HG03097 (cell line): ENCODE data around the gene ATP9A.
"Not testable (repeated sequence)": the region's sequence is repeated elsewhere in the genome, so short reads cannot be mapped to it uniquely, and the experiment has no call there.

ENCODE experiments used
- ATAC-seq: cut with Tn5 transposase; IDR thresholded peaks from one replicate; pipeline ENCODE4 v1.9.1; 2021; ENCODE audit not compliant: unreplicated experiment, low FRiP score

ATP9A gene

DNA sequence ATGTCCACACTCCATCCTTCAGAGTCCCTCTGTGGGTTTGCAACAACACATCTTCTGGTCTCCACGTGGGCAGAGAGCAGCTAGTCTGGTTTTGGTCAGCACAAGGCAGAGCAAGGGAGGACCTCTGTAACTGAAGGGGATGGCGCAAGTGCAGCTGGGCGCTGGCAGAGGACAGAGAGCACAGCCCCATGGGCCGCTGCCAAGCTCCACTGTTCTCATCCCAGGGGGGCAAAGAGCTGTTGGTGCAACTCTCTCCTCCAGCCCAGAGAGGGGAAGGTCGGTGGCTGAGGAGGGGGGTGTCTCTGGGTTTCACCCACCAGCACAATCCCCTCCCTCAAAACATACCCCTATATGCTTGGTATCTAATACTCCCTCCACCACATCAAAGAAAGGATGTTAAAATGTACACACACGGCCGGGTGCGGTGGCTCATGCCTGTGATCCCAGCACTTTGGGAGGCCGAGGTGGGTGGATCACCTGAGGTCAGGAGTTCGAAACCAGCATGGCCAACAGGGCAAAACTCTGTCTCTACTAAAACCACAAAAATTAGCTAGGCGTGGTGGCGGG, 9.1 kb downstream of the ATP9A start:
- no peak for ATAC-seq

DNA sequence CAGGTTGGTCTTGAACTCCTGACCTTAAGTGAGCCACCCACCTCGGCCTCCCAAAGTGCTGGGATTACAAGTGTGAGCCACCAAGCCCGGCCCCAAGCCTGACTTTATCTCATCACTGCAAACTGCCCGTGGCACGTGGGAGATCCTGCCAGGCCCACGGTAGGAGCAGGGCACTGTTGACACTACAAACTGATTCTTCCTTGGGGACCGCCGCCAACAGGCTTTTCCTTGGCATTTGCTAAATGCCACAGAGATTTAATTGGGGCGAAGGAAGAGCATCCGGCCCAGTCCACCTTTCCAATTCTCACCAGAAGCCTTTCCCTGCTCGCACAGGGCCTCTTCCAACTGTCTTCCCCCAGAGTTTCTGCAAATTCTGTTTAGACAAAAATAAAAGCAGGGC, 11.0 kb downstream of the ATP9A start:
- no peak for ATAC-seq

DNA sequence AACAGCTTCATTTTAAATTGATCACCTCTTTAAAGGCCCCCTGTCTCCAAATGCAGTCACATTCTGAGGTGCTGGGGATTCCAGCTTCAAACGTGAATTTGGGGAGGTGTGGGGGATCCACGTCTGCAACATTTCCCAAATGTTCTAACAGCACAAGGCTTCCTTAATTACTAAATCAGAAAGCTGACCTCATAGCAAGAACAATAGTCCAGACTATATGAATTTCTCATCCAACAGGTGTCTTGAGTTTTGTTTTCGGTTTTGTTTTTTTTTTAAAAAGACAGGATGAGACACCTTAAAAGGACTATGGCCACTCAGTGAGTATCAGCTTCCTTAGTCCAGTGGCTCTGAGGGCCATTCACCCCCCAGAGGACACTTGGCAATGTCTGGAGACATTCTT, 11.5 kb downstream of the ATP9A start:
- ATAC-seq, result no peak

DNA sequence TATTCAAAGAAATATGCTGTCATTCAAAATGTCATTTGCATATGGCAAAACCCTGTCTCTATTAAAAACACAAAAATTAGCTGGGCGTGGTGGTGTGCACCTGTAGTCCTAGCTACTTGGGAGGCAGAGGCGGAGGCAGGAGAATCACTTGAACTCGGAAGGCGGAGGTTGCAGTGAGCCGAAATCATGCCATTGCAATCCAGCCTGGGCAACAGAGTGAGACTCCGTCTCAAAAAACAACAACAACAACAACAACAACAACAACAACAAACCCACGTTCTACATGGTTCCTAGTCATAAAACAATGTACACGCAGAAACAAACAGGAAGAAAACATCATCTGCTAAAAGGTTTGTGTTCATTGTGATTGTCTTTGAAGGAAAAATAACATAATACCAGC, 15.0 kb downstream of the ATP9A start:
- not testable (repeated sequence) for ATAC-seq

DNA sequence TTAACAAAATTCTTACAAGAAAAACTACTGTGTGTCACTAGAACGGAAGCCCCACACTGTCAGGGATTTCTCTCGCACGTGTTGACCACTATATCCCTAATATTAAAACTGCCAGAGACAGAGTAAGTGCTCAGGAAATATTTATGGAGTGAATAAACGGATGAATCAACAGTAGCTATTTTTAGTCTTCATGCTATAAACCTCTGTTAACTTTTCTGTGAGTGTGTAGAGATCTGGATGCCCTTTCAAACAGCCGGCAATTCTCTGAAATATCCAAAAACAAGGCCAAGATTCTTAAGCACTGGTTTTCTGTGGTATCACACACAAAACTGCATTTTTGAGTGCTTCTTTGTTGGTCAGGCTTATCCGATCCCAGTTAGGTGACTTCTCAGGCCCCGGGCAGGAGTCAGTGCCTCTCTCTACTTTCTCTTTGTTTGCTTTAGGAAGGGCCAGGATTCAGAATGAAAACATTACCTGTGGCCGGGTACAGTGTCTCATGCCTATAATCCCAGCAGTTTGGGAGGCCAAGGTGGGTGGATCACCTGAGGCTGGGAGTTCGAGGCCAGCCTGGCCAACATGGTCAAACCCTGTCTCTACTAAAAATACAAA, 15.7 kb downstream of the ATP9A start:
- no peak for ATAC-seq

DNA sequence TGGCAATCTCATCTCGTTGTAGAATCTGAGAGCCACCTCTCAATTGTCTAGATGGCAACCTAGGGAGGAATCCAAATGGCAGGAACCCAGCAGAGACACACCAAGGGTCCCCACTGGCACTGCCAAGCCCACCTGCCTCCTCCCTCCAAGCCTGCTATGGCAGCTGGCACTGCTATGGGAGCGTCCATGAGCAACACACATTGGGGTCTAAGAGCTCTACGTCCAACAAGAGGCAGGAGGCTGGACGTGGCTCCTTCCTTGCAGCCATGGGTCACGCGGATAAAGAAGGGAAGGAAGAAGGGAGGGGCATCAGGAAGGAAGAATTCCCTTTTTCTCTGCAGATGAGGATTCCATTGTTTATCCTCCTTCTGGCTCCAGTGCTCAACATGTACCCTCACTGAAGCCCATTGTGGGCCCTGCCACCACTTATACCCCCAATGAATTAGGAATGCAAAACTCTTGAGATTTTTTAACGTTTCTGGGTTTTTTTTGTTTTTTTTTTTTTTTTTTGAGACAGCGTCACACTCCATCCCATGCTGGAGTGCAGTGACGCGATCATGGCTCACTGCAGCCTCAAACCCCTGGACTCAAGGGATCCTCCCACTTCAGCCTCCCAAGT, 17.3 kb downstream of the ATP9A start:
- ATAC-seq, result no peak

DNA sequence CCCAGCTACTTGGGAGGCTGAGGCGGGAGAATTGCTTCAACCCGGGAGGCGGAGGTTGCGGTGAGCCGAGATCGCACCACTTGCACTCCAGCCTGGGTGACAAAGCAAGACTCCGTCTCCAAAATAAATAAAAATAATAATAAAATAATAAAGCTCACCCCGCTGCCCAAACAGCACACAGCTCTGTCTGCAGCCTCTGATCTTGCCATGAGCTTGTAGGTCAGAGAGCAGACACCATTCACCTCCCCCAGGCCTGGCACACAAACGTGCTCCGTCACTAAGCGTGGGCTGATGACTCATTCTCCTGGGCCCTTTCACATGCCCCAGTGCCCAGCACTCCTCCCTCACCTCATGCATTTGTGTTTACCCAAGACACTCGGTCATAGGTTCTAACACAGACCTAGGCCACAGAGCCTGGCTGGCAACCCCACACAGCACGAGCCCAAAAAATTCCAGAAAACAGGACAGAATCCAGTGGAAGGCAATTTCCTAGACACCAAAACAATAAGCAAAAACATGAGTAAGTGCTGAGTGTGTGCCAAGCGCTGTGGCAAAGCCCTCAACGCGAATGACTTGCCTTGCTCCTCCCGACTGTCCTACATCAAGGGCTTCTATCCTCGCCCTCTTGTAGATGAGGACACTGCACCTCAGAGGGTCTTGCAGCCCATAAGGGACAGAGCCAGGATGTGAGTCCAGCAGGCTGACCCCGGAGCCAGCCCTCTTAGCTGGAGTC, 18.0 kb downstream of the ATP9A start:
- ATAC-seq, result no peak

DNA sequence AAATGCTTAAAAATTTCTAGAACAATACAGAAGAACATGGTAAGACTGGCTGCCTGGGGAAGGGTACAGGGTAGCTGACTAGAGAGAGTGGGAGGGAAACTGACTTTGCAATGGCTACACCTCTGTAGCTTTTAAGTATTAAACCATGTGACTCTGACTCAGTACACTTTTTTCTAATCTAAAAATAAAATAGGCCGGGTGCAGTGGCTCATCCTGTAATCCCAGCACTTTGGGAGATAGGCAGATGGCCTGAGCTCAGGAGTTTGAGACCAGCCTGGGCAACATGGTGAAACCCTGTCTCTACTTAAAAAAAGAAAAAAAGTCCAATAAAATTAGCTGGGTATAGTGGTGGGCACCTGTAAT, 18.5 kb downstream of the ATP9A start:
- ATAC-seq, result no peak

DNA sequence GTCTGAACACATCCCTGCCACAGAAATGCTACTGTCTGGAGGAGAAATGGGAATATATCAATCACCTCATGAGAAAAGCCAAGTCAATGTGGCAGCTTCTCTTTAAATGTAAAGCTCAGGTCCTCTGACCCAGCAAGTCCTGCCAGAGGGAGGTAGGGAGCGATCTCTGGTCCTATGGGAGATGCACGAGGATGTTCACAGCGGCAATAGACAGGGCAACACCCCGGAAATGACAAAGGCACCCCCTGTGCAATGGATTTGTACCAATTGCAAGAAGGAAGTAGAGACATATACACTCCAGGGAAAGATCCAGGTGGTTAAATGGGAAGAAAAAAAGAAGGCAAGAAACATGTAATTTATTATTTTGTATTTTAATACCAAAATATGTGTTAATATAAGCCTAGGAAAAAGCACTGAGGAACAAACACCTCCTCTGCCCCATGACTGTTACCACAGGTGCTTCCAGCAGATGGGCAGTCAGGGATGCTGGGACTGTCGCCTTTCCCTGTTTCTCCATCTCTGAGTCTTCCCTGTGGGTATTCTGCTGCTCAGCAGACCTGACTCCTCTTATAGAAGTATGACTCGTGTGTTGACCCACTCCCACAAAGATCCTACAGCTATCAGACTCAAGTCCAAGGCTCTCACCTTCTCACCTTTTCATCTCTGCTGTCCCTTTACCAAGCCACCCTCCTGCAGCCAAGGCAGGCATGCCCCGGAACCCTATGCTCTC, 20.8 kb downstream of the ATP9A start:
- no peak for ATAC-seq

DNA sequence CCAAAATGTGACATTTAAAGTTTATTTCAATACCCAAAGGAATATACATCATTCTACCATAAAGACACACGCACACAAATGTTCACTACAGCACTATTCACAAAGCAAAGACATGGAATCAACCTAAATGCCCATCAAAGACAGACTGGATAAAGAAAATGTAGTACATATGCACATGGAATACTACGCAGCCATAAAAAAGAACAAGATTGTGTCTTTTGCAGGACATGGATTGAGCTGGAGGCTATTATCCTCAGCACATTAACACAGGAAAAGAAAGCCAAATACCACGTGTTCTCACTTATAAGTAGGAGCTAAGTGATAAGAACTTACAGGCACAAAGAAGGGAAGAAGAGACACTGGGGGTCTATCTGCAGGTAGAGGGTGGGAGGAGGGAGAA, 22.4 kb downstream of the ATP9A start:
- ATAC-seq, result no peak

DNA sequence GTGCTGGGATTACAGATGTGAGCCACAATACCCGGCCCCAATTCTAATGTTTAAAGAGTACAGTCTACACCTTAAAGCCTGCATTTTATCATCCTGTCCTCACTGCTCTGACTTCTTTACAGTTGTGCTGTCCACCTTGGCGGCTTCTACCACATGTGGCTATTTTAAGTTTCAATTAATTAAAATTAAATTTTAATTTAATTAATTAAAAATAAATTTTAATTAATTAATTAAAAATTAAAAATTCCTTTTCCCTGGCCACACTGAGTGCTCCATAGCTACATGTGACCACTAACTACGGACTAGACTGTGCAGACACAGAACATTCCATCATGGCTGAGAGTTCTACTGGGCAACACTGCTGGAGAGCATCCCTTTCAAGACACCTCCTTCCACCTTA, 27.4 kb downstream of the ATP9A start:
- ATAC-seq, result no peak

DNA sequence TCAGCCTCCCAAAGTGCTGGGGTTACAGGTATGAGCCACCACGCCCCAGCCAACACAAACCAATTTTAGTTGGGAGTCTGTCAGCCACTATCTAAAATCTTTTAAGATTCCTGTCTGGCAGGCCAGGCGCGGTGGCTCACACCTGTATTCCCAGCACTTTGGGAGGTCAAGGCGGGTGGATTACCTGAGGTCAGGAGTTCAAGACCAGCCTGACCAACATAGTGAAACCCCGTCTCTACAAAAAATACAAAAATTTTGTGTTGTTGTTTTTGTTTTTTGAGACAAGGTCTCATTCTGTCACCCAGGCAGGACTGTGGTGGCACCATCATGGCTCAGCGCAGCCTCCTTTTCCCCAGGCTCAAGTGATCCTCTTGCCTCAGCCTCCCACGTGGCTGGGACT, 27.9 kb downstream of the ATP9A start:
- ATAC-seq, result not testable (repeated sequence)

DNA sequence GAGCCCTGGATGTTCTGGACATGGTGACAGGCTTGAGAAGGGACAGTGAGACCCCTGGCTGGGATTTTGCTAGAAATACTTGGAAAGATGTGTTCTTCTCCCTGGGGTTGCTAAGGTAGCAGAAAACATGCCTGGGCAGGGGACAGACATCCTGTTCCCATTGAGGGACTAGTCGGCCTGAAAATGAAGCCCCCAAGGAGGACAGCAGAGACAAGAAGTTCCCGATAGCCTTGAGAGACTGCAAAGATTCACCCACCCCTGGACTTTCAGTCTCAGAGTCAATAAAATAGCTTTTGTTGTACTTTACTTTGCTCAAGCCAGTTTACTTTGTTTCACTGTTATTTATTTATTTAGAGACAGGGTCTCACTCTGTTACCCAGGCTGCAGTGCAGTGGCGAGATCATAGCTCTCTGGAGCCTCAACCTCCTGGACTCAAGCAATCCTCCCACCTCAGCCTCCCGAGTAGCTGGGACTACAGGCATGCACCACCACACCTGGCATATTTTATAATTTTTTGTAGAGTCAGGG, 28.4 kb downstream of the ATP9A start:
- ATAC-seq, result no peak

DNA sequence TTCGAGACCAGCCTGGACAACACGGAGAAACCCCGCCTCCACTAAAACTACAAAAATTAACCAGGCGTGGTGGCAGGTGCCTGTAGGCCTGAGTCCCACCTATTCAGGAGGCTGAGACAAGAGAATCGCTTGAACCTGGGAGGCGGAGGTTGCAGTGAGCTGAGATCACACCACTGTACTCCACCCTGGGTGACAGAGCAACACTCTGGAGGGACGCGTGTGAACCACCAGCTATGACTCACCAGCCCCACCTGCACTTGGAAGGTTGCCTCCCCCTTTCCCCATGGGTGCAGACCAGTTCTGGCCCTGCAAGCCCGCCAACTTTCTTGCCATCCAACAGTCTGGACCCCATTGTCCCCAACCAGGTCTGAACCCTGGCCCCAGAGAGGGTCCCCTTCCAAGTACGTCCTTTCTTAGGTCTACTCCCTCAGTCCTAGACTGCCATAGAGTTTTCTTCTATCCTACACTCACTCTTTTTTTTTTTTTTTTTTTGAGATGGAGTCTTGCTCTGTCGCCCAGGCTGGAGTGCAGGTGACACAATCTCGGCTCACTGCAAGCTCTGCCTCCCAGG, 29.2 kb downstream of the ATP9A start:
- ATAC-seq, result no peak

DNA sequence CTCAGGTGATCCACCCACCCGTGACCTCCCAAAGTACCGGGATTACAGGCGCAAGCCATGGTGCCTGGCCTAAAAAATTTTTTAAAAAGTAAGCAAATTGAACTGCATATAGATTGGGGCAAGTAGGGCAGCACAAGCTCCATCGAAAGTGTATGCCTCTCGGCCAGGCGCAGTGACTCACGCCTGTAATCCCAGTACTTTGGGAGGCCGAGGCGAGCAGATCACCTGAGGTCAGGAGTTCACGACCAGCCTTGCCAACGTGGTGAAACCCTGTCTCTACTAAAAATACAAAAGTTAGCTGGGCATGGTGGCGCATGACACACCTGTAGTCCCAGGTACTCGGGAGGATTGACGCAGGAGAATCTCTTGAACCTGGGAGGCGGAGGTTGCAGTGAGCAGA, 29.9 kb downstream of the ATP9A start:
- ATAC-seq, result not testable (repeated sequence)

DNA sequence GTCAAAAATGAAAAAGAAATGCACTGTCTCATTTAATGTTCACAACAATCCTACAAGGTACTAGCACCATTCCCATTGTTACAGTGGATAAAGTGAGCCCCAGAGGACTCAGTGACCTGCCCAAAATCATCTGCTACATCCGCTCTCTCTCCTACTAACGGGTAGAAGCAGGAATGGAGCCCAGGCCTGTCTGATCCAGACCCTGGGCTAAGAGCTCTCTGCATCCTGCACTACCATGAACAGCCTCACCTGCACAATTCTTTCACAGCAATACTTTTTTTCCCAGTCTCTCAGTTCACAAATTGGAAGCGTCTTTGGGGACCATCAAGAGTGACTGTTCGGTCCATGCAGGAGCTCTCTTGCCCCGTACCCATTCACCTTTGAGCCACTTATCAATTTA, 31.2 kb downstream of the ATP9A start:
- ATAC-seq, result no peak

DNA sequence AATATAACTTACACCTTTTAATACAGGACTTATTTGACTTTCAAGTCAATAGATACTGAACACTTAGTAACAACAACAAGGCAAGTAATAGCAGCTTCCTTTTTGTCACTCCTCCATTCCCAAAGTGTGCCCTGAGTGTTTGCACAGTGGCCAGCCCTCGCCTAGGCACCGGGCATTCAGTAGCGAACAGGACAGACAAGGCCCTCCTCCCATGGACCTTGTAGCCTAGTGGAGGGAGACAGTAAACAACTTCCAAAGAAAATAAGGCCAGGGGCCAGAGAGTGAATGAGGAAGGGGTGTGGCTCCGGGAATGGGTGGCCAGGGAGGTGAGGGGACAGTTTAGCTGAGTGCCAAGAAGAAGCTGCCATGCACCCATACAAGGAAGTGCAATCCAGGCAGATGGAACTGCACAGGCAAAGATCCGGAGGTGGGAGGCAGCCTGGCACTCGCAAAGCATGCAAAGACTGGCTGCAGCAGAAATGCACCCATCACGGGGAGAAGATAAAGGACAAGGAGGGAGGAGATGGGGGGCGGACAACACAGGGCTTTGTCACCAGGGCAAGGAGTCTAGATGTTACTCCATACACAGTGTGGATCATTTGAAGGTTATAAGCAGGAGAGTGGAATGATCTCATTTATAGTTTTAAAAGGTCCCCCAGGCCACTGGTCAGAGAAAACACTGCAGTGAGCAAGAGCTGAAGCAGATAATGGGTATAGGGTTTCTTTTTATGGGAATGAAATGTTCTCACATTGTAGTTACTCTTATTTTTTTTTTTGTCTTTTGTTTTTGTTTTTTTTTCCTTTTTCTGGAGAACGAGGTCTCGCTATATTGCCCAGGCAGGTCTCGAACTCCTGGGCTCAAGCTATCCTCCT, 32.2 kb downstream of the ATP9A start:
- ATAC-seq, result no peak

DNA sequence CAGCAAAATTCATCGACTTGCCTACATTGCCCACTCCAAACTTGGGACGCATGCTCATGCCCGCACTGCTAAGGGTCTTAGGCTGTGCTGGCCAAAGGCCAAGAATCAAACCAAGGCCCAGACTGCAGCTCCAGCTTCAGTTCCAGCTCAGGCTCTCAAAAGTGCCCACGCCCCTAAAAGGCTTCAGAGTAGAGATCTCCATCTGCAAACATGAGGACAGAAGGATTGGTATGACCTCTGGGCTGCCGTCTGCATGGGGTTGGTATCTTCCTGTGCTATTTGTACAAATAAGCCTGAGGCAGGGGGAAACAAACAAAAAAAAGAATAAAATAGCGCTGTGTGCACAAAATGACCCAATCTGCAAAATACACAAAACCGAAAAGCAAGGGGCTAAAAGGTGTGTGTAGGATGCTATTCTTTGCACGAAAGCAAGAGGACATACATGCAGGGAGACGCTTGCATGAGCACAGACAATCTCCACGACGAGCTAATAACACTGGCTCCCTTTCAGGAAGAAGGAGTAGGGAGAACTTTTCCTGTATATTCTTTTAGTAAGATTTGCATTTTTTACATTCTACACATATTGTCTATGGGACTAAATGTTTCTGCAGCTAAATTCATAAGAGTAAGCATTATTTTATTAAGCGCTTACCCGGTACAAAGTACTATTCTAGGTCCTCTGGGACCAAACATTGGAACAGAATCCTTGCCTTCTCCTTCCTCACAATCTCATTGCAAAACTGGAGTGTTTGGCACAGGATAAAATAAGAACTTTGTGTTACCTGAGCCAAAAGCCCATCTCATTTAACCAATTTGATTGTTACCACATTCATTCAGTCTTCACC, 33.1 kb downstream of the ATP9A start:
- ATAC-seq, result no peak

DNA sequence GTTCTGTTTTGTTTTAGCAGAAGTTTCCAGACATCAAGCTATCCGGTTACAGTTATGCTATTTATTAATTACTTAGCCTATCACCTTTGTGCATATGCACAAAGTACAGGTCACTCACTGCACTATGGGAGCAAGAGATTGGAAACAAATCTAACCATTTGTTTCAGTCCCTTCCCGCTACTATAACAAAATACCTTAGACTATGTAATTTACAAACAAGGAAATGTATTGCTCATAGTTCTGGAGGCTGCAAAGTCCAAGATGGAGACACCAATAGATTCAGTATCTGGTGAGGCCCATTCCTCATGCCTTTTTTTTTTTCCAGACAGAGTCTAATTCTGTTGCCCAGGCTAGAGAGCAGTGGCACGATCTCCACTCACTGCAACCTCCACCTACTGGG, 35.1 kb downstream of the ATP9A start:
- no peak for ATAC-seq
